ENCODE results near the gene SMURF1. TPM values are rescaled to one million over a fixed set of nuclear protein-coding genes. Genes with fewer than 3 reads are reported as not detected.

SMURF1 gene
- total RNA-seq, 1 donor from 2014 or later, result 22.1 TPM

- DNase-seq (ENCODE audit: extremely low spot score, unreplicated experiment), result no peak
- H3K27ac Mint-ChIP-seq, result no peak overlapping the region
- no peak overlapping the region for H3K4me3 Mint-ChIP-seq
- TF ChIP-seq, protein P1, sequence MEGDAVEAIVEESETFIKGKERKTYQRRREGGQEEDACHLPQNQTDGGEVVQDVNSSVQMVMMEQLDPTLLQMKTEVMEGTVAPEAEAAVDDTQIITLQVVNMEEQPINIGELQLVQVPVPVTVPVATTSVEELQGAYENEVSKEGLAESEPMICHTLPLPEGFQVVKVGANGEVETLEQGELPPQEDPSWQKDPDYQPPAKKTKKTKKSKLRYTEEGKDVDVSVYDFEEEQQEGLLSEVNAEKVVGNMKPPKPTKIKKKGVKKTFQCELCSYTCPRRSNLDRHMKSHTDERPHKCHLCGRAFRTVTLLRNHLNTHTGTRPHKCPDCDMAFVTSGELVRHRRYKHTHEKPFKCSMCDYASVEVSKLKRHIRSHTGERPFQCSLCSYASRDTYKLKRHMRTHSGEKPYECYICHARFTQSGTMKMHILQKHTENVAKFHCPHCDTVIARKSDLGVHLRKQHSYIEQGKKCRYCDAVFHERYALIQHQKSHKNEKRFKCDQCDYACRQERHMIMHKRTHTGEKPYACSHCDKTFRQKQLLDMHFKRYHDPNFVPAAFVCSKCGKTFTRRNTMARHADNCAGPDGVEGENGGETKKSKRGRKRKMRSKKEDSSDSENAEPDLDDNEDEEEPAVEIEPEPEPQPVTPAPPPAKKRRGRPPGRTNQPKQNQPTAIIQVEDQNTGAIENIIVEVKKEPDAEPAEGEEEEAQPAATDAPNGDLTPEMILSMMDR (conservative IDR thresholded peaks at IDR 0.05), result no peak
- H3K4me1 Mint-ChIP-seq (ENCODE audit: unreplicated experiment), result no peaks in the 10 kb centered on the region
- peaks cover 32% of the 10 kb centered on the region for H3K36me3 Mint-ChIP-seq
- H3K27me3 Mint-ChIP-seq, result no peaks in the 10 kb centered on the region
- H3K9me3 Mint-ChIP-seq, result no peaks in the 10 kb centered on the region
Observed at GRCh38 chr7:99032928-99033327, 111.0 kb downstream of the SMURF1 start.

GRCh38 chr7:99031496-99031895 lies 112.4 kb downstream of the SMURF1 start:
- no peaks in the 10 kb centered on the region for H3K27me3 Mint-ChIP-seq
- H3K9me3 Mint-ChIP-seq, result no peaks in the 10 kb centered on the region
- no peak overlapping the region for H3K4me3 Mint-ChIP-seq
- DNase-seq (ENCODE audit: extremely low spot score, unreplicated experiment), result no peak
- peaks cover 28% of the 10 kb centered on the region for H3K36me3 Mint-ChIP-seq
- TF ChIP-seq, protein P1 (conservative IDR thresholded peaks at IDR 0.05), result no peak
- H3K27ac Mint-ChIP-seq, result no peak overlapping the region
- H3K4me1 Mint-ChIP-seq (ENCODE audit: unreplicated experiment), result no peaks in the 10 kb centered on the region

GRCh38 chr7:99030951-99031350 lies 113.0 kb downstream of the SMURF1 start:
- Mint-ChIP-seq H3K4me3 (no peak overlapping the region), H3K4me1 (ENCODE audit: unreplicated experiment) (no peaks in the 10 kb centered on the region), H3K27ac (no peak overlapping the region), H3K36me3 (peaks cover 27% of the 10 kb centered on the region), H3K9me3 (no peaks in the 10 kb centered on the region), H3K27me3 (no peaks in the 10 kb centered on the region)
- DNase-seq (ENCODE audit: extremely low spot score, unreplicated experiment), result no peak
- TF ChIP-seq, protein P1 (conservative IDR thresholded peaks at IDR 0.05), result no peak

DNA sequence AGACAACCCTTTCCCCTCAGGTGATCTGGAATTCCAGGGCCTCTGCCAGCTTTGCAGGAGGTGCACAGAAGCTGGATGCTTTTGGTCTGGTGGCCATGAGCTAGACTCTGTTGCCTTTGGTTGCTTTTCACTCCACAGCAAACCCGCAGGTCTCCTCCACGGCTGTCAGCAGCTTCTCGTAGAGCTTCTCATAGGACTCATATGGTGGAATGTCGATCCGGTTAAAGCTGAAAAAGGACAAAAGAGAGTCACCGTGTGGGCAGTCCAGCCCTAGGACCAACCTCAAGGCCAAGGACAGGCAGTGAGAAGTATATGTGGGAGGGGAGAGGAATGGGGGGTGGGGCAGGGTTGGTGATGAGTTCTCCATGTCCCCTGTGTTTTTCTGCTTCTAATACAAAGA lies 113.5 kb downstream of the SMURF1 start:
- H3K9me3 Mint-ChIP-seq, result no peaks in the 10 kb centered on the region
- no peak overlapping the region for H3K4me3 Mint-ChIP-seq
- H3K27me3 Mint-ChIP-seq, result no peaks in the 10 kb centered on the region
- peaks cover 32% of the 10 kb centered on the region for H3K36me3 Mint-ChIP-seq
- no peaks in the 10 kb centered on the region for H3K4me1 Mint-ChIP-seq (ENCODE audit: unreplicated experiment)
- TF ChIP-seq, protein P1 (conservative IDR thresholded peaks at IDR 0.05), result no peak
- no peak overlapping the region for H3K27ac Mint-ChIP-seq
- no peak for DNase-seq (ENCODE audit: extremely low spot score, unreplicated experiment)

DNA sequence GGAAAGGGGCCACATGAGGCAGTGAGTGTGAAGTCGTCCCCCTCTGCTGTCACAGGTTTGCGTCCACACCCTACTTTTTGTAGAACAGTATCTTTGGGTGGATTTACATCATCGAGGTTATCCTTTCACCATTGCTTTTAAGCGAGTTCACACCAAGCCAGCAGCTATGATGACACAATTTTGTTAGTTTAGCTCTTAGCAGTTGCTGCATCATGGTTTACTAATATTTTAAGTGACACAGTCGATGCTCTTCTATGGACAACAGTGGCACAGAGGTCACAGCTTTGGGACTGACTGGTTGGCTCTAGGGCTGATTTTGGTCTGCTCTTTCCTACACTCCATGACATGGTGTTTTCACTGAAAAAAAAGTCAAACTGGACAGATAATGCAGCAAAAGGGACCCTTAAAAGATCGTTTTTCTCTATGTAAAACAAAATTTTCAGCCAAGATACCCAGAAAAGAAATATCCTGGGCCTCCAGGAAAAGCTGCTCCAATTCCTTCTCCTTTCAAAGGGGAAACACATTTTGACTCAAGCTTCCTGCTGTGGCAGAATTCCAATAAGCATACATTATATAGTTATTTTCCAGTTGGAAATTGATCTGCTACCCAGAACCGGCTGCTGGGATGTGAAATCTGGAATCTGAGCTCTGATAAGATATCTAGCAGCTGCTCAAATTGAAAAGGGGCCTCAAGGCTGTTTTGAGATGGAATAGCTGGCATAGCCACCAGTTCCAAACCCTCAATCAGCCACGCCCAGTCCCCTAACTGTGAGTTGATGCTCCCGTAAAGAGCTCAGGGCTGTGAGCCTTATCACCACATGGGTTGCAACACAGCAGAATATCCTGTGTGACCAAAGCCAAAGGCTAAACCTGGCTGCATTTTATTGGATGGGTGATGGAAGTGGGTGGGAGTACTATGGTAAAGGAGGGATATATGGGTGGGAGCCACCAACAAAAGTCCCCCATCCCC lies 114.2 kb downstream of the SMURF1 start:
- H3K4me3 Mint-ChIP-seq, result no peak overlapping the region
- no peak overlapping the region for H3K27ac Mint-ChIP-seq
- no peaks in the 10 kb centered on the region for H3K4me1 Mint-ChIP-seq (ENCODE audit: unreplicated experiment)
- DNase-seq (ENCODE audit: extremely low spot score, unreplicated experiment), result no peak
- H3K27me3 Mint-ChIP-seq, result no peaks in the 10 kb centered on the region
- TF ChIP-seq, protein P1 (conservative IDR thresholded peaks at IDR 0.05), result no peak
- H3K36me3 Mint-ChIP-seq, result peaks cover 32% of the 10 kb centered on the region
- no peaks in the 10 kb centered on the region for H3K9me3 Mint-ChIP-seq
